ENCODE measurements around the gene BTG2. TPM values are rescaled to one million over a fixed set of nuclear protein-coding genes. Genes with fewer than 3 reads are reported as not detected.
A peak's percentile ranks its signal among the peaks of the same experiment; 100 is the strongest.

BTG2 gene
- total RNA-seq, 4 donors from 2014 or later = 48.0 to 286 (median 74.9) TPM

GRCh38 chr1:203322500-203323179 is 17.3 kb downstream of the BTG2 start:
- in situ Hi-C loops (cut with MboI; ENCODE audit: low sequenced_read_pairs in 4 of 4) = no loop called here
- Histone ChIP-seq H3K4me3 (no peak overlapping the region), H3K4me1 (peaks cover 30 to 45% of the 10 kb centered on the region in 2 donors), H3K27ac (peak overlapping the region; percentile 30 to 90 (median 86)), H3K27me3 (no peaks in the 10 kb centered on the region), H3K9me3 (no peaks in the 10 kb centered on the region), H3K36me3 (no peaks in the 10 kb centered on the region)
- TF ChIP-seq POLR2A (IDR thresholded peaks at IDR 0.05) = peak; percentile 10 to 37
- no peak for TF ChIP-seq CTCF (IDR thresholded peaks at IDR 0.05 in 4 of 5, conservative IDR thresholded peaks at IDR 0.05 in 1 of 5)
- ATAC-seq (peak; percentile 20 to 41), DNase-seq (peak in 1 of 2 donors; percentile 45)
- intact Hi-C loops (cut with DNase I; ENCODE audit: low total_unique reads) = no loop called here

GRCh38 chr1:203323587-203323986 is 18.3 kb downstream of the BTG2 start:
- in situ Hi-C loops (cut with MboI; ENCODE audit: low sequenced_read_pairs in 4 of 4) (no loop called here), intact Hi-C loops (cut with DNase I; ENCODE audit: low total_unique reads) (no loop called here)
- TF ChIP-seq CTCF (IDR thresholded peaks at IDR 0.05 in 4 of 5, conservative IDR thresholded peaks at IDR 0.05 in 1 of 5) (no peak), POLR2A (IDR thresholded peaks at IDR 0.05) (no peak)
- peak overlapping the region; percentile 30 to 90 (median 86) for H3K27ac ChIP-seq
- no peaks in the 10 kb centered on the region for H3K36me3 ChIP-seq
- DNase-seq (no peak), ATAC-seq (no peak)
- no peak overlapping the region for H3K4me3 ChIP-seq
- no peaks in the 10 kb centered on the region for H3K27me3 ChIP-seq
- no peaks in the 10 kb centered on the region for H3K9me3 ChIP-seq
- peaks cover 30 to 45% of the 10 kb centered on the region in 2 donors for H3K4me1 ChIP-seq

- intact Hi-C loops (cut with DNase I; ENCODE audit: low total_unique reads) = loop anchor here (5.0 kb wide), 1 partner anchor 287 kb away; no protein-coding TSS in a partner anchor
- DNase-seq (no peak), ATAC-seq (no peak)
- TF ChIP-seq CTCF (IDR thresholded peaks at IDR 0.05 in 4 of 5, conservative IDR thresholded peaks at IDR 0.05 in 1 of 5) (no peak), POLR2A (IDR thresholded peaks at IDR 0.05) (no peak)
- in situ Hi-C loops (cut with MboI; ENCODE audit: low sequenced_read_pairs in 4 of 4) = loop anchor here in 1 of 4 donors (5.0 kb wide), 1 partner anchor 52 kb away; no protein-coding TSS in a partner anchor
- H3K36me3 ChIP-seq = no peaks in the 10 kb centered on the region
- no peaks in the 10 kb centered on the region for H3K27me3 ChIP-seq
- peaks cover 30 to 45% of the 10 kb centered on the region in 2 donors for H3K4me1 ChIP-seq
- H3K4me3 ChIP-seq = no peak overlapping the region
- no peaks in the 10 kb centered on the region for H3K9me3 ChIP-seq
- H3K27ac ChIP-seq = peak overlapping the region; percentile 30 to 90 (median 86)
These were observed 19.0 kb downstream of the BTG2 start for GRCh38 chr1:203324105-203325025.

GRCh38 chr1:203325026-203325417 is 19.7 kb downstream of the BTG2 start:
- no peak for DNase-seq
- Histone ChIP-seq H3K9me3 (no peaks in the 10 kb centered on the region), H3K27ac (peak overlapping the region; percentile 78 to 90 (median 86)), H3K27me3 (no peaks in the 10 kb centered on the region), H3K4me1 (peaks cover 30 to 44% of the 10 kb centered on the region in 2 donors), H3K36me3 (no peaks in the 10 kb centered on the region), H3K4me3 (no peak overlapping the region)
- no peak for ATAC-seq
- TF ChIP-seq POLR2A (IDR thresholded peaks at IDR 0.05) (no peak), CTCF (IDR thresholded peaks at IDR 0.05 in 4 of 5, conservative IDR thresholded peaks at IDR 0.05 in 1 of 5) (no peak)
- intact Hi-C loops (cut with DNase I; ENCODE audit: low total_unique reads) = loop anchor here (5.0 kb wide), 1 partner anchor 288 kb away; no protein-coding TSS in a partner anchor
- in situ Hi-C loops (cut with MboI; ENCODE audit: low sequenced_read_pairs in 4 of 4) = loop anchor here in 1 of 4 donors (5.0 kb wide), 1 partner anchor 53 kb away; no protein-coding TSS in a partner anchor

All from gastrocnemius medialis (tissue), 4 donors.